Esophagus (tissue), 2 donors: Measurements from ENCODE around the gene ABHD8. TPM values are rescaled to one million over a fixed set of nuclear protein-coding genes. Genes with fewer than 3 reads are reported as not detected.

Source experiments
- H3K27ac ChIP-seq, 2 donors: one replicate each; pipeline ENCODE4 v1.5.1; 2013; ENCODE audit warnings: low read depth in 2 of 2, mild to moderate bottlenecking in 2 of 2, inconsistent platforms in 1 of 2, low read length in 1 of 2, moderate library complexity in 1 of 2
- H3K27me3 ChIP-seq, 2 donors: one replicate each; pipeline ENCODE4 v1.6.1; 2013; ENCODE audit warnings: low read length in 2 of 2, control low read depth in 1 of 2, mild to moderate bottlenecking in 1 of 2; ENCODE audit not compliant: insufficient read depth in 2 of 2, control insufficient read depth in 1 of 2
- H3K36me3 ChIP-seq, 2 donors: one replicate each; pipeline ENCODE4 v1.6.1; 2013; ENCODE audit warnings: low read length in 1 of 2; ENCODE audit not compliant: control insufficient read depth in 2 of 2, insufficient read depth in 2 of 2
- H3K4me1 ChIP-seq, 2 donors: one replicate each; pipeline ENCODE4 v1.6.1; 2013; ENCODE audit warnings: low read length in 1 of 2; ENCODE audit not compliant: control insufficient read depth in 2 of 2, insufficient read depth in 2 of 2
- H3K4me3 ChIP-seq, 2 donors: one replicate each; pipeline ENCODE4 v1.5.1; 2013; ENCODE audit warnings: low read length in 2 of 2, mild to moderate bottlenecking in 2 of 2, low read depth in 1 of 2, moderate library complexity in 1 of 2
- H3K9me3 ChIP-seq, 2 donors: one replicate each; pipeline ENCODE4 v1.6.1; 2013; ENCODE audit warnings: mild to moderate bottlenecking in 2 of 2, low read depth in 1 of 2, low read length in 1 of 2, moderate library complexity in 1 of 2; ENCODE audit not compliant: control insufficient read depth in 2 of 2, insufficient read depth in 1 of 2
- whole genome bisulfite sequencing, 2 donors: extraction: QIAGEN DNeasy Blood & Tissue Kit; methylation state at CpG; one replicate each; pipeline ENCODE4 v1.1.7; 2013; 5-methylcytosine and 5-hydroxymethylcytosine counted together
- polyA plus RNA-seq, 2 donors: library from polyadenylated mRNA; stranded (reverse); fragments of 200-250 nt; gene quantifications; one replicate each; pipeline ENCODE4 v1.2.3, GENCODE V29; 2013
- donor health status: healthy with polysubstance abuse.
- donor health status: Bipolar disorder and iron deficiency.

ABHD8 gene
- polyA plus RNA-seq, 2 donors, result 3.4 to 4.5 TPM

DNA sequence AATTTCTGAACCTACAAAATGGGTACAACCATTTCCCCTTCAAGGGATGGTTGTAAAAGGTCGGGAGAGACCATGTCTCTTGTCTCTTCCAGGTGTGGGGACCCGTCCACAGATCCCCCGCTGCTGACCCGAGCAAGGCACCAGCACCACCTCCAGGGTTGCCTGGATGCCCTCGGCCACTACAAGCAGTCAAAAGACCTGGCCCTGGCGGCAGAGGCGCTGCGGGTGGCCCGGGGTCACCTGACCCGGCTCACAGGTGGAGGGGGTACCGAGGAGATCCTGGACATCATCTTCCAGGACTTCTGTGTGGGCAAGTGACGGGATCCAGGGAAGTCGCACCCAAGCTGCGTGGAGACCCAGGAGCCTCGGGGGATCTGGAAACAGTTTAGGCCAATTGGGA lies 38.2 kb upstream of the ABHD8 start:
- 93 to 94% methylated on average over 15 of the region's 15 CpGs for WGBS, 2 donors
- Histone ChIP-seq H3K4me3 (no peak overlapping the region), H3K9me3 (peaks cover 0 to 2% of the 10 kb centered on the region in 2 donors), H3K4me1 (peaks cover 8 to 15% of the 10 kb centered on the region in 2 donors), H3K36me3 (peaks cover 6 to 15% of the 10 kb centered on the region in 2 donors), H3K27me3 (no peaks in the 10 kb centered on the region), H3K27ac (no peak overlapping the region)

DNA sequence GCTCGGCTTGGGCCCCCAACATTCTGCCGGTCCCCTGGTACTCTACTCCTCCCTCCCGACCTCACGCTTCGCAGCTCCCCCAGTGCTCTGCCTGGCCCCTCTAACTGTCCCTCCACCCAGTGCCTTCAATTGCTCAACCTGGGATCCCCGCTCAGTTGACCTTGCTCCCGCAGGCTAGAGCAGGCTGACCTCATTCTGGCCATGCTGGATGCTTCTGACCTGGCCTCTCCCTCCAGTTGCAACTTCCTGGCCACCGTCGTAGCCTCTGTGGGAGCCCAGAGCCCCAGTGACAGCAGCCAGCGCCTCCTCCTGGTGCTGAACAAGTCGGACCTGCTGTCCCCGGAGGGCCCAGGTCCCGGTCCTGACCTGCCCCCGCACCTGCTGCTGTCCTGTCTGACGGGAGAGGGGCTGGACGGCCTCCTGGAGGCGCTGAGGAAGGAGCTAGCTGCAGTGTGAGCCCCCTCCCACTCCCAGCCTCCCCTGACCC lies 37.7 kb upstream of the ABHD8 start:
- WGBS, 2 donors, result 72 to 75% methylated on average over 17 of the region's 17 CpGs
- peaks cover 8 to 11% of the 10 kb centered on the region in 2 donors for H3K4me1 ChIP-seq
- no peak overlapping the region for H3K4me3 ChIP-seq
- peak overlapping the region; percentile 24 to 45 for H3K27ac ChIP-seq
- no peaks in the 10 kb centered on the region for H3K27me3 ChIP-seq
- H3K36me3 ChIP-seq, result peaks cover 6 to 15% of the 10 kb centered on the region in 2 donors
- peaks cover 0 to 2% of the 10 kb centered on the region in 2 donors for H3K9me3 ChIP-seq

- Histone ChIP-seq H3K27me3 (no peaks in the 10 kb centered on the region), H3K4me1 (peaks cover 8 to 11% of the 10 kb centered on the region in 2 donors), H3K36me3 (peaks cover 6 to 15% of the 10 kb centered on the region in 2 donors), H3K4me3 (no peak overlapping the region), H3K9me3 (peaks cover 0 to 2% of the 10 kb centered on the region in 2 donors), H3K27ac (peak overlapping the region; percentile 24 to 27)
- WGBS, 2 donors, result 68% methylated on average over 20 to 21 of the region's 21 CpGs
Measured at GRCh38 chr19:17340302-17340870, 37.2 kb upstream of the ABHD8 start.

GRCh38 chr19:17339088-17339741 lies 36.0 kb upstream of the ABHD8 start:
- Histone ChIP-seq H3K36me3 (peaks cover 6 to 15% of the 10 kb centered on the region in 2 donors), H3K4me1 (peaks cover 8 to 14% of the 10 kb centered on the region in 2 donors), H3K4me3 (no peak overlapping the region), H3K9me3 (peaks cover 0 to 2% of the 10 kb centered on the region in 2 donors), H3K27me3 (no peaks in the 10 kb centered on the region), H3K27ac (no peak overlapping the region)
- WGBS, 2 donors, result 87 to 90% methylated on average over 34 of the region's 34 CpGs

GRCh38 chr19:17338433-17339078 lies 35.3 kb upstream of the ABHD8 start:
- Histone ChIP-seq H3K4me3 (peak overlapping the region; percentile 66 to 69), H3K27me3 (no peaks in the 10 kb centered on the region), H3K36me3 (peaks cover 6 to 15% of the 10 kb centered on the region in 2 donors), H3K27ac (no peak overlapping the region), H3K9me3 (peaks cover 0 to 2% of the 10 kb centered on the region in 2 donors), H3K4me1 (peaks cover 13 to 20% of the 10 kb centered on the region in 2 donors)
- WGBS, 2 donors, result 87 to 89% methylated on average over 30 of the region's 30 CpGs

DNA sequence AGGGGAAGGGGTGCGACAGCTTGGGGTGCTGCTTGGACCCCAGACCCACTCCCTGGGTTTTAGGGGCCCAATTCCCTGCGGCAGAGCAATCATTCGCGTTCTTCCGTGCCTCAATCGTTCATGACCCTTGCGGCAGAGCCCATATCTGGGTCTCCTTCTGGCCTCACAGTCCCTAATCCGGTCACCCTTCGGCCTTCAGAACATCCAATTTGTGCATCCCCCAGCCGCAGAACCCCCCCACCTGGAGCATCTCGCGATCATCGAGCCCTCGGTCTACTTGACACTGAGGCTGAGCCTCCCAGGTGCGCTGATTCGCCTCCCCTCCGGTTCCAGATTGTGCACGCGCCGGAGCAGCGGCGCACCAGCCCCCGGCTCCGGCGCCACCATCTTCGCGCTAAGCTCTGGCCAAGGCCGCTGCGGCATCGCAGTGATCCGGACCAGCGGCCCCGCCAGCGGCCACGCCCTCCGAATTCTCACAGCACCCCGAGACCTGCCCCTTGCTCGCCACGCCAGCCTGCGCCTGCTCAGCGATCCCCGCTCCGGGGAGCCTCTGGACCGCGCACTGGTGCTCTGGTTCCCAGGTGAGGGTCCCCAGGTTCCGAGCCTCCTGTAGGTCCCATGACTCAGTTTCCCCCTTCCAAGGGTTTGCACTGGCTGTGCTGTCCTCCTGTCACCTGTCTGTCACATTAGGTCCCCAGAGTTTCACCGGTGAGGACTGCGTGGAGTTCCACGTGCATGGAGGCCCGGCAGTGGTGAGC lies 34.6 kb upstream of the ABHD8 start:
- Histone ChIP-seq H3K27me3 (no peaks in the 10 kb centered on the region), H3K4me1 (peaks cover 13 to 25% of the 10 kb centered on the region in 2 donors), H3K4me3 (peak overlapping the region; percentile 66 to 69), H3K9me3 (peaks cover 0 to 6% of the 10 kb centered on the region in 2 donors), H3K36me3 (peaks cover 6 to 21% of the 10 kb centered on the region in 2 donors), H3K27ac (peak overlapping the region; percentile 90 to 97)
- 5 to 6% methylated on average over 50 of the region's 50 CpGs for WGBS, 2 donors

- no peaks in the 10 kb centered on the region for H3K27me3 ChIP-seq
- peak within 1 kb of the TSS; percentile 66 to 69 for H3K4me3 ChIP-seq
- 0 to 1% methylated on average over 41 of the region's 41 CpGs for WGBS, 2 donors
- H3K4me1 ChIP-seq, result peaks cover 13 to 27% of the 10 kb centered on the region in 2 donors
- peaks cover 6 to 26% of the 10 kb centered on the region in 2 donors for H3K36me3 ChIP-seq
- H3K27ac ChIP-seq, result peak within 1 kb of the TSS; percentile 97
- peaks cover 0 to 11% of the 10 kb centered on the region in 2 donors for H3K9me3 ChIP-seq
Measured at GRCh38 chr19:17336872-17337674, 33.8 kb upstream of the ABHD8 start, which contains the start of gene GTPBP3. Gene GTPBP3, plus strand, starts transcription at chr19:17337553. Its CDS starts 59 bp downstream, at chr19:17337612.

DNA sequence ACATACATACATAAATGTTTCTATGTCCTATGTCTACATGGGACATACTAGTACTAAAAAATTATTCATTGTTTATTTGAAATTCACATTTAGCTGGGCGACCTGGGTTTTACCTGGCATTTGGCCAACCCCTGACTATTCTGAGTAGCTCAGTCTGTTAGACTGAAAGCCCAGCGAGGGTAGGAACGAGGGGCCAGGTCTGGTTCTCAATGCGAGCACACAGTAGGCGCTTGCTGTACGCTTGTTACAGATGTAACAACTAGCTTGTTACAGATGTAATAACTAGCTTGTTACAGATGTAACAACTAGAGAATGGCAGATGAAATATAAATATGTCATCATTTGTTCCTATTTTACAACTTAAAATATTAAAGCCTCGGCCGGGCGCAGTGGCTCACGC lies 32.4 kb upstream of the ABHD8 start:
- H3K27ac ChIP-seq, result peak overlapping the region; percentile 85 to 90
- no peaks in the 10 kb centered on the region for H3K27me3 ChIP-seq
- H3K9me3 ChIP-seq, result peaks cover 0 to 8% of the 10 kb centered on the region in 2 donors
- H3K36me3 ChIP-seq, result peaks cover 0 to 22% of the 10 kb centered on the region in 2 donors
- 66 to 72% methylated on average over 10 of the region's 10 CpGs for WGBS, 2 donors
- H3K4me1 ChIP-seq, result peaks cover 13 to 27% of the 10 kb centered on the region in 2 donors
- H3K4me3 ChIP-seq, result peak overlapping the region in 1 of 2 donors; percentile 5
